HG02763 (cell line): Measurements from ENCODE around the gene BIRC6.
"Not testable (repeated sequence)": the region's sequence is repeated elsewhere in the genome, so short reads cannot be mapped to it uniquely, and the experiment has no call there.

Experiments
- ATAC-seq: cut with Tn5 transposase; IDR thresholded peaks from one replicate; pipeline ENCODE4 v1.9.1; 2021; ENCODE audit warnings: mild to moderate bottlenecking, moderate library complexity; ENCODE audit not compliant: unreplicated experiment

The BIRC6 gene

GRCh38 chr2:32446369-32446768, 89.5 kb downstream of the BIRC6 start:
- ATAC-seq: no peak

- ATAC-seq: no peak
Observed at GRCh38 chr2:32450851-32451250, 94.0 kb downstream of the BIRC6 start.

- no peak for ATAC-seq
Observed at GRCh38 chr2:32452338-32453064, 95.7 kb downstream of the BIRC6 start.

GRCh38 chr2:32453242-32454062, 96.6 kb downstream of the BIRC6 start:
- ATAC-seq: no peak

GRCh38 chr2:32455816-32456215, 99.0 kb downstream of the BIRC6 start:
- no peak for ATAC-seq

DNA sequence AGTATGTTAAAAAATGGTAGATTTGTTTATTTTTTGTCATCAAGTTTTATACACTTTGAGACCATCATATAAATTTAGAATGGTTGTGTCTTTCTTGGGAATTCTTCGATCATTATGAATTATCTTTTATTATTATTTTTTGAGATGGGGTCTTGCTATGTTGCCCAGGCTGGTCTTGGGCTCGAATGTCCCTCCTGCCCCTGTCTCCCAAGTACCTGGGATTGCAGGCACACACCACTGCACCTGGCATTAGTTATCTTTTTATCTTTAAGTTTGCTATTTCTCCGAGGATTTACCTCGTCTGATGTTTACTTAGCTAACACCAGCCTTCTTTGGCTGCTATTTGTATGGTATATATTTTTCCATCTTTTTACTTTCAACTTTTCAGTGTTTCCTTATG, 100.0 kb downstream of the BIRC6 start:
- ATAC-seq: no peak

DNA sequence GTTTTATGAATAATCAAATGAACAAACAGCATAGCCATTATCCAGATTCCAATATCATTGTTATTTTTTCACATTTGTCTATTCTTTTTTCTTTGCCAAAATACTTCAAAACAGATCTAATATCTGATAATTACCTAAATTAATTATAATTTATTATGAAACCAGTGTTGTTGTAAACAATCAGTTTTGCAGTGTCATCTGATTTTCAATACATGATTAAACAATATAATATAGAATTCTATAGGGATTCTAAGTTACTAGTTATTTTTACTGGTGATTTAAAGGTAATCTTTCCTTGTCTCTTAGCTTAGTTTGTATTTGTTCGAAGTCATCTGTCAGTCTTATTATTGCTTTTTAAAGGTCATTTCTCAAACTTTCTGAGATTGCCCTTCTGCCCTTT, 101.0 kb downstream of the BIRC6 start:
- no peak for ATAC-seq

DNA sequence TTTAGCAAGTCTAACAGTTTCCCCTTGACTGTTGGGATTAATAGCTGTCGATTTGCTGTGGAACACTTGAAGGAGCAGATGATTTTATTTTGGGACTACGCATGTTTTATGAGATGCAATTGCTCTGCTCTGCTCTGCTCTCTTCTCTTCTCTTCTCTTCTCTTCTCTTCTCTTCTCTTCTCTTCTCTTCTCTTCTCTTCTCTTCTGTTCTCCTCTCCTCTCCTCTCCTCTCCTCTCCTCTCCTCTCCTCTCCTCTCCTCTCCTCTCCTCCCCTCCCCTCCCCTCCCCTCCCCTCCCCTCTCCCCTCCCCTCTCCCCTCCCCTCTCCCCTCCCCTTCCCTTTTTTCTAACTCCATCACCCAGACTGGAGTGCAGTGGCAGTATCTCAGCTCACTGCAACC, 104.0 kb downstream of the BIRC6 start:
- not testable (repeated sequence) for ATAC-seq

DNA sequence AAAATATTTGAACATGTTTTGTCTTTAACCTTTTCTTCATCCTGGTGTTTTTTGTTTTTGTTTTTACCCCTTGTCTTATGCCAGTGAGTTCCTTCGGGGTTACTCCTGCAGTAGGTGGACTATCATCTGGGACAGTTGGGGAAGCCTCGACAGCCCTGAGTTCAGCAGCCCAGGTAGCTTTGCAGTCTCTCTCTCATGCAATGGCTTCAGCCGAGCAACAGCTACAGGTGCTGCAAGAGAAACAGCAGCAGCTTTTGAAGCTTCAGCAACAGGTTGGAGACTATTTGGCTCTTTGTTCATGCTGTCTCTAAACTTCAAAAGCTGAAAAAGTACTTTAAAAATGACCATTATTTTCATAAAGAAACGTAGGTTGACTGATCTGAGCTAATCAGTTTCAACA, 106.3 kb downstream of the BIRC6 start:
- no peak for ATAC-seq

DNA sequence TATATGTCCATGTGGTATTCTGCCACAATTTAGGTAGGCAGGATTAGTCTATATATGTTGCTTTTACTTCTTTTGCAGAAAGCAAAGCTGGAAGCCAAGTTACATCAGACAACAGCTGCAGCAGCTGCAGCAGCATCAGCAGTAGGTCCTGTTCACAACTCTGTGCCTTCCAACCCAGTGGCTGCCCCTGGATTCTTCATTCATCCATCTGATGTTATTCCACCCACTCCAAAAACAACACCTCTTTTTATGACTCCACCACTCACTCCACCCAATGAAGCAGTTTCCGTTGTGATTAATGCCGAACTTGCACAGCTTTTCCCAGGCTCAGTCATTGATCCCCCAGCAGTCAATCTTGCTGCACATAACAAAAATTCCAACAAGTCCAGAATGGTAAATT, 107.6 kb downstream of the BIRC6 start:
- ATAC-seq: no peak

- no peak for ATAC-seq
Observed at GRCh38 chr2:32472605-32473004, 115.8 kb downstream of the BIRC6 start.

DNA sequence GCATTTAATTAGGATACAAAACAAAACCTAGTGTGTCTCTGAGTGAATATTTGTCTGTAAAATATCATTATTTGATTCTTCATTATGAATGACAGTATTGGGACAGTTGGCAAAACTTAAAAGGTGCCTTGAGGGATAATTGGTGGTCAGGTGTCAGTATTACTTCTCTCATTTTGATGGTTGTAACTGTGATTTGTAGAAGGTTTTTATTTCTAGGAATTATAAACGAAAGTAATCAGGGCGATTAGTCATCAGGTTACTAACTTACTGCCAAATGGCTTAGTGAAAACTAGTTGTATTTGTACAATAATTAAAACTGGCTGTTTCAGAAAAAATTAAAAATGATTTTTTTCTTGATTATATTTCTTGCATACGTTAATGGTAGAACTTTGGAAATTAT, 117.6 kb downstream of the BIRC6 start:
- ATAC-seq: no peak

DNA sequence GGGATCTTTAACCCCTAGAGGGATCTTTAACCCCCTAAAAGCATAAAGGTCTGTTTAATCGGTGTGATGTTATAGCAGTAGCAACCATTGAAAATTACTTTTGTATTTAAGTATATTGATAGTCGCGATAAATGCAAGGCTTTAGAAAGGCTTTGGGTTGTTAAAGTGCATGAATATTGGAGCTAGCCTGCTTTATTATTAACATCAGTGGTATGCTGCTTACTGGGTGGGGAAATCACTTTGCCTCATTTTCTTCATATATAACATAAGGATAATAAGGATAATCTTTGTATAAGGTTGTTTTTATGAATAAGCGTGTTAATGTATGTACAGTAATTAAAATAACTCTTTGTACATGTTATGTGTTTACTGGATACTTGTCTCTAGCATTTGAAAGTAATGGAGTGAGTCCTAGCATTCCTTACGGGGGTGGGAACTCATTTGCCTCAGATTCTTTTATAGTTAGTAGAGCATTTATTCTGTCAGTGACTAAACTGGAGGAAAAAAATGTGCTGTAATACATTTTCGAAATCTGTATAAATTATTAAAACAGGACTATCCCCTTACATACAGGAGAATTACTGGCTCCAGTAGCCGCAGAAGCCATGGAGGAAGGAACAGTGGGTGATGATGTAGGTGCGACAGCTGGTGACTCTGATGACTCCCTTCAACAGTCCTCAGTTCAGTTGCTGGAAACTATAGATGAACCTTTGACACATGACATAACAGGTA, 122.2 kb downstream of the BIRC6 start:
- no peak for ATAC-seq

DNA sequence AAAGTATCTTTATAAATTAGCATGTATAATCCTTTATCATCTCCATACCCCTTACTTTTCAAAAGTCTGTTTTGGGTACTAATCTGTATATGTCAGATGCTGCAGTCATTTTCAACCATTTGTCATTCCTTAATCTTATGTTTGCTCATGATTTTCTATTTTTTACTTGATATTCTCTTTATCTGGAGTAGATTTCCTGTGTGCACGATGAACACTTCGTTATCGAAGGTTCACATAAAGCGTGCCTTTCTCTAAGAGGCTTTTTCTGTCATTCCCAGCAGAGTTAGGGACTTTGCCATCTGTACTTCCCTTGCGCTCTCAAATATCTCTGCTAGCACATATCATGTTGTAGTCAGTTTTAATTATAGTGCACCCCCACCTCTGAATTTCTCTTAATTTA, 123.2 kb downstream of the BIRC6 start:
- ATAC-seq: no peak

DNA sequence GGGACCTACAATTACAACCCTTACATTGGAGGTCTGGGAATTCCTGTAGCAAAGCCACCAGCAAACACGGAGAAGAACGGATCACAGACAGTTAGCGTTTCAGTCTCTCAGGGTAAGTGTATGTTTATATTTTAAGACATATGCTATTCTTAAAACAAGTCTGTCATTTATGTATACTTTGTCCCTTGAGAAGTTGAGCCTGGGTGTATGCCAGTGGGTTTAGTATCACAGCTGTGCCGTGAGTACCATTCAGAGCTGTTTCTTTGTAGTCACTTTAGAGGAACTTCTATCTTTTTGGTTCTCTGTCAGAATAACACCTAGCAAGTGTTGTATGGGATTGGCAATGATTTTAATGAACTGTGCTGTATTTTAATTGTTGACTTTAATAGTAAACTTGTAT, 125.6 kb downstream of the BIRC6 start:
- no peak for ATAC-seq

DNA sequence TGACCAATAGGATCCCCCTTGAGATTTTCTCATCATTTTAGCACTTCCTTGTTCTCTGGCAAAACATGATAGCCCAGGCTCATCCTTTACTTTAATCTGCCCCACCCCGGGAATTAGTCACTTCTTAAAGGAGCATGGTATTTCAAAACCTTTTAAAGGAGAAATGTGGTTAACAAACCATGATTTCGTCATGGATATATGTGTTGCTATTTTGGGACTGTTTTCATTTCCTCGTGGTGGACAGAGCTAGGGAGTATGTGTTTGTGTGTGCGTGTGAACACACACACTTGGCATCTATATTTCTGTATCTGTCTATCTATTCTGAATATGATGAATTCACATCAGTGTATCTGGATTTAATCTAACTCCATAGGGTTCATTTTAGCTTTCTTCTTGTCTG, 128.1 kb downstream of the BIRC6 start:
- ATAC-seq: no peak

DNA sequence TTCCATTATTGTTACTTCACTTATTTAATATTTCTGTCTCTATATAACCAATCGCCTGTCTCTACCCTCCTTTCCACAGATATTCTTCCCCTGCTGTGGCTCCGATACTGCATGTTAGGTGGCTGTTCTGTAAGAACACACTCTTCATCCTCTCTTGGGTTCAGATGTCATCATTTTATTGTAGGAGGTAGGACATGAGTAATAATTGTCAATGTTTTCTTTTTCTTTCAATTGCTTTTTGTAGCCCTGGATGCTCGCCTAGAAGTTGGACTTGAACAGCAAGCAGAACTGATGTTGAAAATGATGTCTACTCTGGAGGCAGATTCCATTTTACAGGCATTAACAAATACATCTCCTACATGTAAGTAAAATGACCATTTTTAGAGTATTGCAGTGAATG, 128.6 kb downstream of the BIRC6 start:
- no peak for ATAC-seq

DNA sequence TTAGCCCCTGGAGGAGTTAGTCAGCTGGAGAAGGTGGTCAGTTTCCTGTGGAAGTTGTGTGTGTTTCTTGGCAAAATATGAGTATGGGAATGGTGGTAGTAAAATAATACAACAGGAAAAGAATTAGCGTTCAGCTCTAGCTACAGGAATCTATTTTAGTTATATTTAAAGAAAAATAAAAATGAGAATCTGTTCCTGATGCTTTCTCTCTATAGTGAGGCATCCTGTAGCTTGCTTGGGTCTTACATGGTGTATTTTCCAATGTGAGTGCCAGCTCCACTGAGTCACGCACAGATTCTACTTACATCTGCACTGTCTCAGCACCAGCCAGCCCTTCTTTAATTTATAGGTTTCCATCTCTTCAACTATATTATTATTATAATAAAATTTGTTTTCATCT, 132.2 kb downstream of the BIRC6 start:
- no peak for ATAC-seq

DNA sequence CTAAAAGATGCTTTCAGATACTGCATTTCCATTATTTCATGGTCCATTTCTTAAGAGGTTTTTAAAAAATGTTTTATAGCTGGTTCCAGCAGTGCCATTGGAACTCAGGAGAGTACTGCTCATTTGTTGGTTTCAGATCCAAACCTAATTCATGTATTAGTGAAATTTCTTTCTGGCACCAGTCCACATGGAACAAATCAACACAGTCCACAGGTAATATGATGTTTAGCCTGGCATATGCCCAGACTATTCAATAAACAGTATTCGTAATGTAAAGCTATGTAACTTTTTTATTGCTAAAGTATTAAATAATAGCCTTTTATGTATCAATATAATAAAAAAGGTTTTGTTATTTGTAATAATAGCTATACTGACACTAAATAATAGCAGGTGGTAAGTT, 134.5 kb downstream of the BIRC6 start:
- no peak for ATAC-seq

DNA sequence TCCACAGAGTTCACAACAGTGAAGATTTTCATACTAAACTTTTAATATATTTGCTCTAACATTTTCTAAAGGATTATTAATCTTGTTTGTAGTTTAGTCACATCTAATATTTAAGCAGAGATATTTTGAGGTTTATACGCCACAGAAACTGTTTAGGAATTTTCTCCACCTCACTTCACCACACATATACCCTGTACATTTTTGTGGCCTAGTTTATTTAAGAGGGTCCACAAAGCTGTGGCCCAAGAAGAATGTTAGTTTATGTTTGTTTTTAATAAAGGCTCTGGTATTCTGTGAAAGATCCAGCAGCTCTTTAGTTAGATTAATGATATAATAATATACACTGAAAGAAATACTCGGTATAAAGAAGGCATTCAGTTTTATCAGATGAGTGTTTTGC, 138.3 kb downstream of the BIRC6 start:
- no peak for ATAC-seq

- ATAC-seq: no peak
Observed at GRCh38 chr2:32496662-32497061, 139.8 kb downstream of the BIRC6 start.

GRCh38 chr2:32498306-32498705, 141.5 kb downstream of the BIRC6 start:
- no peak for ATAC-seq
